ENCODE results near the gene LRRC8C. TPM values are rescaled to one million over a fixed set of nuclear protein-coding genes. Genes with fewer than 3 reads are reported as not detected.

Gene LRRC8C
- polyA plus RNA-seq (2013, experiment 1 of 2) = 4.1 TPM
- 4.5 TPM for polyA plus RNA-seq (2013, experiment 2 of 2)

GRCh38 chr1:89632657-89633247 is at the start of gene LRRC8C:
Gene LRRC8C, plus strand, starts transcription at chr1:89633120. Its CDS starts 53,354 bp downstream, at chr1:89686474.
- peak within 1 kb of the TSS; percentile 95 for H3K4me2 ChIP-seq (ENCODE audit: insufficient read depth, low read length, poor library complexity, severe bottlenecking)
- peak within 1 kb of the TSS; percentile 84 for H3K27ac ChIP-seq (replicated peaks; ENCODE audit: low read length)
- peaks cover 8% of the 10 kb centered on the region in 2 donors for H3K4me1 ChIP-seq (ENCODE audit: control insufficient read depth in 2 of 2, insufficient read depth in 1 of 2, low read depth in 1 of 2, low read length in 2 of 2)
- H2BK12ac ChIP-seq (ENCODE audit: low read length) = peak within 1 kb of the TSS; percentile 31
- no peaks in the 10 kb centered on the region for H3K9me3 ChIP-seq (replicated peaks in 1 of 2; ENCODE audit: control insufficient read depth in 2 of 2, insufficient read depth in 1 of 2, low read depth in 1 of 2, low read length in 2 of 2)
- H3K18ac ChIP-seq (ENCODE audit: low read length) = peak within 1 kb of the TSS; percentile 99
- H3K9ac ChIP-seq (ENCODE audit: low read depth, low read length, poor library complexity) = peak within 1 kb of the TSS; percentile 95
- DNase-seq (ENCODE audit: low spot score) = peak; percentile 79
- peak within 1 kb of the TSS; percentile 58 for H3K14ac ChIP-seq (ENCODE audit: low read length)
- peak within 1 kb of the TSS; percentile 80 to 95 for H3K4me3 ChIP-seq (ENCODE audit: low read length in 2 of 2)
- peak within 1 kb of the TSS; percentile 82 for H3K23ac ChIP-seq (ENCODE audit: low read depth, low read length, poor library complexity)
- no CpG with 5 or more reads among the region's 76 CpGs for WGBS, 2 donors (ENCODE audit: extremely low coverage in 2 of 2, insufficient read length in 2 of 2, insufficient replicate concordance in 1 of 2)
- no peak within 1 kb of the TSS for H4K8ac ChIP-seq (ENCODE audit: low read depth, low read length)
- peaks cover 0 to 29% (median 8%) of the 10 kb centered on the region in 3 experiments for H3K27me3 ChIP-seq (ENCODE audit: control insufficient read depth in 3 of 3, insufficient read depth in 3 of 3, low read depth in 1 of 3, low read length in 3 of 3)
- peak within 1 kb of the TSS; percentile 94 for H2BK15ac ChIP-seq (ENCODE audit: low read length)
- H2BK120ac ChIP-seq (ENCODE audit: low read depth, low read length) = no peak within 1 kb of the TSS
- peak within 1 kb of the TSS; percentile 42 for H2BK5ac ChIP-seq (ENCODE audit: low read length)
- H2AK5ac ChIP-seq (ENCODE audit: low read depth, low read length) = no peak within 1 kb of the TSS
- H3K4ac ChIP-seq (ENCODE audit: low read length) = no peak within 1 kb of the TSS
- H3K79me1 ChIP-seq (ENCODE audit: low read depth, low read length) = no peaks in the 10 kb centered on the region
- no peaks in the 10 kb centered on the region for H3K36me3 ChIP-seq (replicated peaks in 1 of 2; ENCODE audit: control insufficient read depth in 2 of 2, insufficient read depth in 2 of 2, low read length in 2 of 2)
- peak within 1 kb of the TSS; percentile 99 for H2AFZ ChIP-seq (ENCODE audit: low read length)
- H4K91ac ChIP-seq (ENCODE audit: low read depth, low read length, poor library complexity) = no peak within 1 kb of the TSS

GRCh38 chr1:89584211-89584610 is 48.7 kb upstream of the LRRC8C start:
- no peaks in the 10 kb centered on the region for H3K9me3 ChIP-seq (replicated peaks in 1 of 2; ENCODE audit: control insufficient read depth in 2 of 2, insufficient read depth in 1 of 2, low read depth in 1 of 2, low read length in 2 of 2)
- no peak overlapping the region for H2BK15ac ChIP-seq (ENCODE audit: low read length)
- no peak overlapping the region for H3K4ac ChIP-seq (ENCODE audit: low read length)
- H3K23ac ChIP-seq (ENCODE audit: low read depth, low read length, poor library complexity) = no peak overlapping the region
- H3K36me3 ChIP-seq (replicated peaks in 1 of 2; ENCODE audit: control insufficient read depth in 2 of 2, insufficient read depth in 2 of 2, low read length in 2 of 2) = peaks cover 0 to 10% of the 10 kb centered on the region in 2 donors
- no peak for DNase-seq (ENCODE audit: low spot score)
- H2AFZ ChIP-seq (ENCODE audit: low read length) = no peak overlapping the region
- no peak overlapping the region for H3K18ac ChIP-seq (ENCODE audit: low read length)
- no peak overlapping the region for H2BK5ac ChIP-seq (ENCODE audit: low read length)
- H3K4me2 ChIP-seq (ENCODE audit: insufficient read depth, low read length, poor library complexity, severe bottlenecking) = no peak overlapping the region
- H3K9ac ChIP-seq (ENCODE audit: low read depth, low read length, poor library complexity) = no peak overlapping the region
- no peaks in the 10 kb centered on the region for H3K79me1 ChIP-seq (ENCODE audit: low read depth, low read length)
- no peak overlapping the region for H2AK5ac ChIP-seq (ENCODE audit: low read depth, low read length)
- no CpG with 5 or more reads among the region's 2 CpGs for WGBS, 2 donors (ENCODE audit: extremely low coverage in 2 of 2, insufficient read length in 2 of 2, insufficient replicate concordance in 1 of 2)
- no peak overlapping the region for H3K14ac ChIP-seq (ENCODE audit: low read length)
- no peak overlapping the region for H2BK12ac ChIP-seq (ENCODE audit: low read length)
- H4K91ac ChIP-seq (ENCODE audit: low read depth, low read length, poor library complexity) = no peak overlapping the region
- H3K27ac ChIP-seq (replicated peaks; ENCODE audit: low read length) = no peak overlapping the region
- H4K8ac ChIP-seq (ENCODE audit: low read depth, low read length) = no peak overlapping the region
- H2BK120ac ChIP-seq (ENCODE audit: low read depth, low read length) = no peak overlapping the region
- H3K4me3 ChIP-seq (ENCODE audit: low read length in 2 of 2) = no peak overlapping the region
- H3K27me3 ChIP-seq (ENCODE audit: control insufficient read depth in 3 of 3, insufficient read depth in 3 of 3, low read depth in 1 of 3, low read length in 3 of 3) = no peaks in the 10 kb centered on the region
- H3K4me1 ChIP-seq (ENCODE audit: control insufficient read depth in 2 of 2, insufficient read depth in 1 of 2, low read depth in 1 of 2, low read length in 2 of 2) = peaks cover 3 to 6% of the 10 kb centered on the region in 2 donors

GRCh38 chr1:89584781-89585180 is 48.1 kb upstream of the LRRC8C start:
- peaks cover 0 to 10% of the 10 kb centered on the region in 2 donors for H3K36me3 ChIP-seq (replicated peaks in 1 of 2; ENCODE audit: control insufficient read depth in 2 of 2, insufficient read depth in 2 of 2, low read length in 2 of 2)
- H3K79me1 ChIP-seq (ENCODE audit: low read depth, low read length) = no peaks in the 10 kb centered on the region
- no peaks in the 10 kb centered on the region for H3K27me3 ChIP-seq (ENCODE audit: control insufficient read depth in 3 of 3, insufficient read depth in 3 of 3, low read depth in 1 of 3, low read length in 3 of 3)
- no peak overlapping the region for H2BK12ac ChIP-seq (ENCODE audit: low read length)
- no peak for DNase-seq (ENCODE audit: low spot score)
- no peak overlapping the region for H3K27ac ChIP-seq (replicated peaks; ENCODE audit: low read length)
- H3K4me2 ChIP-seq (ENCODE audit: insufficient read depth, low read length, poor library complexity, severe bottlenecking) = no peak overlapping the region
- H2AFZ ChIP-seq (ENCODE audit: low read length) = no peak overlapping the region
- H4K8ac ChIP-seq (ENCODE audit: low read depth, low read length) = no peak overlapping the region
- no peak overlapping the region for H2BK15ac ChIP-seq (ENCODE audit: low read length)
- peaks cover 4 to 6% of the 10 kb centered on the region in 2 donors for H3K4me1 ChIP-seq (ENCODE audit: control insufficient read depth in 2 of 2, insufficient read depth in 1 of 2, low read depth in 1 of 2, low read length in 2 of 2)
- H2AK5ac ChIP-seq (ENCODE audit: low read depth, low read length) = no peak overlapping the region
- H3K9ac ChIP-seq (ENCODE audit: low read depth, low read length, poor library complexity) = no peak overlapping the region
- H2BK5ac ChIP-seq (ENCODE audit: low read length) = no peak overlapping the region
- no peak overlapping the region for H3K18ac ChIP-seq (ENCODE audit: low read length)
- H3K14ac ChIP-seq (ENCODE audit: low read length) = no peak overlapping the region
- no peak overlapping the region for H4K91ac ChIP-seq (ENCODE audit: low read depth, low read length, poor library complexity)
- H3K4ac ChIP-seq (ENCODE audit: low read length) = no peak overlapping the region
- WGBS, 2 donors (ENCODE audit: extremely low coverage in 2 of 2, insufficient read length in 2 of 2, insufficient replicate concordance in 1 of 2) = no CpG with 5 or more reads among the region's 3 CpGs
- H2BK120ac ChIP-seq (ENCODE audit: low read depth, low read length) = no peak overlapping the region
- H3K23ac ChIP-seq (ENCODE audit: low read depth, low read length, poor library complexity) = no peak overlapping the region
- H3K4me3 ChIP-seq (ENCODE audit: low read length in 2 of 2) = no peak overlapping the region
- no peaks in the 10 kb centered on the region for H3K9me3 ChIP-seq (replicated peaks in 1 of 2; ENCODE audit: control insufficient read depth in 2 of 2, insufficient read depth in 1 of 2, low read depth in 1 of 2, low read length in 2 of 2)

- Histone ChIP-seq H3K4me3 (ENCODE audit: low read length in 2 of 2) (no peak overlapping the region), H2BK12ac (ENCODE audit: low read length) (no peak overlapping the region), H3K23ac (ENCODE audit: low read depth, low read length, poor library complexity) (no peak overlapping the region), H3K4ac (ENCODE audit: low read length) (no peak overlapping the region), H3K4me1 (ENCODE audit: control insufficient read depth in 2 of 2, insufficient read depth in 1 of 2, low read depth in 1 of 2, low read length in 2 of 2) (peaks cover 6 to 10% of the 10 kb centered on the region in 2 donors), H3K4me2 (ENCODE audit: insufficient read depth, low read length, poor library complexity, severe bottlenecking) (no peak overlapping the region), H3K14ac (ENCODE audit: low read length) (no peak overlapping the region), H2BK120ac (ENCODE audit: low read depth, low read length) (no peak overlapping the region), H4K91ac (ENCODE audit: low read depth, low read length, poor library complexity) (no peak overlapping the region), H2AK5ac (ENCODE audit: low read depth, low read length) (no peak overlapping the region), H3K9me3 (replicated peaks in 1 of 2; ENCODE audit: control insufficient read depth in 2 of 2, insufficient read depth in 1 of 2, low read depth in 1 of 2, low read length in 2 of 2) (no peaks in the 10 kb centered on the region), H3K36me3 (replicated peaks in 1 of 2; ENCODE audit: control insufficient read depth in 2 of 2, insufficient read depth in 2 of 2, low read length in 2 of 2) (peaks cover 0 to 6% of the 10 kb centered on the region in 2 donors), H2BK15ac (ENCODE audit: low read length) (no peak overlapping the region), H3K79me1 (ENCODE audit: low read depth, low read length) (no peaks in the 10 kb centered on the region), H2AFZ (ENCODE audit: low read length) (no peak overlapping the region), H3K27me3 (ENCODE audit: control insufficient read depth in 3 of 3, insufficient read depth in 3 of 3, low read depth in 1 of 3, low read length in 3 of 3) (no peaks in the 10 kb centered on the region), H3K9ac (ENCODE audit: low read depth, low read length, poor library complexity) (no peak overlapping the region), H3K18ac (ENCODE audit: low read length) (no peak overlapping the region), H3K27ac (replicated peaks; ENCODE audit: low read length) (no peak overlapping the region), H2BK5ac (ENCODE audit: low read length) (no peak overlapping the region), H4K8ac (ENCODE audit: low read depth, low read length) (no peak overlapping the region)
- WGBS, 2 donors (ENCODE audit: extremely low coverage in 2 of 2, insufficient read length in 2 of 2, insufficient replicate concordance in 1 of 2) = no CpG with 5 or more reads among the region's 4 CpGs
- DNase-seq (ENCODE audit: low spot score) = no peak
Observed at GRCh38 chr1:89587729-89588161, 45.2 kb upstream of the LRRC8C start.

Measured in neuronal stem cell (in vitro differentiated cells).